Neural crest cell (in vitro differentiated cells): ENCODE measurements around the gene PCK2. TPM values are rescaled to one million over a fixed set of nuclear protein-coding genes. Genes with fewer than 3 reads are reported as not detected.

ENCODE experiments used
- DNase-seq: peaks from one replicate; pipeline ENCODE4 v3.0.0; 2021; ENCODE audit warnings: low read depth, mixed read lengths, low spot score
- H3K27ac Mint-ChIP-seq: one replicate; pipeline ENCODE4 v1.8.0; 2021; ENCODE audit warnings: mild to moderate bottlenecking, mixed read lengths; ENCODE audit not compliant: unreplicated experiment
- H3K27me3 Mint-ChIP-seq: 2 replicates; pipeline ENCODE4 v1.8.0; 2021; ENCODE audit warnings: low read depth, mild to moderate bottlenecking, mixed read lengths
- H3K36me3 Mint-ChIP-seq: 2 replicates; pipeline ENCODE4 v1.8.0; 2021; ENCODE audit warnings: low read depth, mild to moderate bottlenecking, mixed read lengths
- H3K4me1 Mint-ChIP-seq: 2 replicates; pipeline ENCODE4 v1.8.0; 2021; ENCODE audit warnings: mixed read lengths
- H3K4me3 Mint-ChIP-seq: one replicate; pipeline ENCODE4 v1.8.0; 2021; ENCODE audit warnings: mild to moderate bottlenecking, mixed read lengths
- H3K9me3 Mint-ChIP-seq: 2 replicates; pipeline ENCODE4 v1.8.0; 2021; ENCODE audit warnings: mixed read lengths
- CTCF ChIP-seq: fragments of 200-600 bp; sonication (generic); conservative IDR thresholded peaks from 2 replicates; pipeline ENCODE4 v1.5.0; 2021; ENCODE audit warnings: antibody characterized with exemption, mild to moderate bottlenecking
- total RNA-seq: library from RNA; stranded (reverse); gene quantifications from 2 replicates; pipeline ENCODE4 v1.2.1, GENCODE V29; 2021

PCK2 gene
- total RNA-seq, 1 donor from 2014 or later, result 26.7 TPM

DNA sequence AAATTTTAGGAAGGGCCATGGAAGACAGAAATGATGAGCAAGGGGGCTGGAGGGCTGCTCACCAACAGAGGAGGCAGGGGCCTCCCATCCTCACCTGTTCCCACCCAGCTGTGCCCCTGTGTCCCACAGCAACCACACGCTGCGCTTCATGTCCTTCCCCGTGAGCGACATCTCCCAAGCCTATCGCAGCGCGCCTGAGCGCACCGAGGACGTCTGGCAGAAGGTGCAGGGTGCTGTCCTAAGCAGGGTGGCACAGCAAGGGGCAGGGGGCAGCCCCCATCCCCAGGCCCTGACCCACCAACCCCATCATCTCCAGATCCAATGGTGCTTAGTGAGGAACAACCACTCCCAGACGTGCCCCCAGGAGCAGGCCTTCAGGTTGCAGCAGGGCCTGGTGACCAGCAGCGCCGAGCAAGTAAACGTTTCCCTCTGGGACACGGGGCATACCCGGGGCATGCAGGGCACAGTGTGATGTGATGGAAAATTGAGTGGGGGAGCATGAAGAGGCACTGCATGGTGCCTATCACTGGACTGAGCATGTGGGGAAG lies 34.2 kb upstream of the PCK2 start:
- no peak for TF ChIP-seq CTCF
- no peaks in the 10 kb centered on the region for H3K36me3 Mint-ChIP-seq
- H3K4me3 Mint-ChIP-seq, result no peak overlapping the region
- peaks cover 5% of the 10 kb centered on the region for H3K4me1 Mint-ChIP-seq
- peak overlapping the region; percentile 67 for H3K27ac Mint-ChIP-seq
- no peaks in the 10 kb centered on the region for H3K27me3 Mint-ChIP-seq
- DNase-seq, result no peak
- no peaks in the 10 kb centered on the region for H3K9me3 Mint-ChIP-seq

DNA sequence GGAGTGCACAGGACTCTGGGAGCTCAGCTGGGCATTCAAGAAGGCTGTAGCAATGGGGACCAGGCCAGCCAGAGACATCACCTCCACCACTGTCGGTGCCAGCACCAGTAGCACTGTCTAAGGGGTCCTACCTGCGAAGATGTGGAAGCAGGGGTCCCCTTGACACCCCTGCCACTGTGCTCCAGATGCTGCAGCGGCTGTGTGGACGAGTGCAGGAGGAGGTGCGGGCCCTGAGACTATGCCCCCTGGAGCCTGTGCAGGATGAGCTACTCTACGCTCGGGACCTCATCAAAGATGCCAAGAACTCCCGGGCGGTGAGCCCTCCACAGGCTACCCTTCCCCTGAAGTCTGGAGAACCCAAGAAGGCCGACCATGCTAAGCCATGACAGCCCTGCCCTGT lies 33.7 kb upstream of the PCK2 start:
- peaks cover 5% of the 10 kb centered on the region for H3K4me1 Mint-ChIP-seq
- H3K27ac Mint-ChIP-seq, result no peak overlapping the region
- no peak for DNase-seq
- H3K36me3 Mint-ChIP-seq, result no peaks in the 10 kb centered on the region
- TF ChIP-seq CTCF, result no peak
- no peaks in the 10 kb centered on the region for H3K27me3 Mint-ChIP-seq
- H3K9me3 Mint-ChIP-seq, result no peaks in the 10 kb centered on the region
- no peak overlapping the region for H3K4me3 Mint-ChIP-seq

GRCh38 chr14:24060984-24061913 lies 32.9 kb upstream of the PCK2 start:
- H3K36me3 Mint-ChIP-seq, result no peaks in the 10 kb centered on the region
- no peak overlapping the region for H3K4me3 Mint-ChIP-seq
- no peak for DNase-seq
- TF ChIP-seq CTCF, result no peak
- H3K27ac Mint-ChIP-seq, result peak overlapping the region; percentile 59
- no peaks in the 10 kb centered on the region for H3K9me3 Mint-ChIP-seq
- no peaks in the 10 kb centered on the region for H3K27me3 Mint-ChIP-seq
- peaks cover 5% of the 10 kb centered on the region for H3K4me1 Mint-ChIP-seq

- no peaks in the 10 kb centered on the region for H3K27me3 Mint-ChIP-seq
- no peak for DNase-seq
- no peak for TF ChIP-seq CTCF
- H3K36me3 Mint-ChIP-seq, result no peaks in the 10 kb centered on the region
- peaks cover 5% of the 10 kb centered on the region for H3K4me1 Mint-ChIP-seq
- no peaks in the 10 kb centered on the region for H3K9me3 Mint-ChIP-seq
- H3K27ac Mint-ChIP-seq, result no peak overlapping the region
- H3K4me3 Mint-ChIP-seq, result no peak overlapping the region
Measured at GRCh38 chr14:24062216-24062980, 31.7 kb upstream of the PCK2 start.

- Mint-ChIP-seq H3K27me3 (no peaks in the 10 kb centered on the region), H3K36me3 (no peaks in the 10 kb centered on the region), H3K27ac (no peak overlapping the region), H3K4me1 (peaks cover under 1% of the 10 kb centered on the region), H3K4me3 (no peak overlapping the region), H3K9me3 (no peaks in the 10 kb centered on the region)
- DNase-seq, result no peak
- TF ChIP-seq CTCF, result no peak
Measured at GRCh38 chr14:24063263-24063836, 30.8 kb upstream of the PCK2 start.
